GM23338 (cell line): ENCODE data around the gene ZNF524. TPM values are rescaled to one million over a fixed set of nuclear protein-coding genes. Genes with fewer than 3 reads are reported as not detected.
A peak's percentile ranks its signal among the peaks of the same experiment; 100 is the strongest.

Source experiments
- ATAC-seq: fragments of 200-7000 bp; cut with Tn5 transposase; 3 replicates; pipeline ENCODE4 v1.9.1; 2020
- DNase-seq: peaks from one replicate; pipeline ENCODE4 v3.0.0-alpha.2; 2015; ENCODE audit warnings: low spot score
- H2AFZ ChIP-seq: fragments of 200-600 bp; sonication (generic); 2 replicates; pipeline ENCODE4 v1.8.0; 2016; ENCODE audit warnings: antibody characterized with exemption, mild to moderate bottlenecking, moderate library complexity
- H3F3A ChIP-seq: fragments of 200-600 bp; sonication (generic); replicated peaks from 2 replicates; pipeline ENCODE4 v1.8.0; 2017; ENCODE audit warnings: antibody characterized with exemption, mixed run types, low read depth
- H3K27ac ChIP-seq: fragments of 200-600 bp; sonication (generic); 2 replicates; pipeline ENCODE4 v1.6.1; 2016; ENCODE audit warnings: low read depth
- H3K27me3 ChIP-seq: fragments of 200-600 bp; sonication (generic); 2 replicates; pipeline ENCODE4 v1.8.0; 2016; ENCODE audit warnings: mild to moderate bottlenecking, mixed run types, moderate library complexity; ENCODE audit not compliant: insufficient read depth
- H3K36me3 ChIP-seq: fragments of 200-600 bp; sonication (generic); 2 replicates; pipeline ENCODE4 v1.8.0; 2016; ENCODE audit warnings: mild to moderate bottlenecking; ENCODE audit not compliant: insufficient read depth
- H3K4me1 ChIP-seq: fragments of 200-600 bp; sonication (generic); 2 replicates; pipeline ENCODE4 v1.8.0; 2016; ENCODE audit warnings: mild to moderate bottlenecking, moderate library complexity; ENCODE audit not compliant: insufficient read depth
- H3K4me2 ChIP-seq: fragments of 200-600 bp; sonication (generic); 2 replicates; pipeline ENCODE4 v1.7.1; 2017; ENCODE audit warnings: mixed run types
- H3K4me3 ChIP-seq: fragments of 200-600 bp; sonication (generic); 2 replicates; pipeline ENCODE4 v1.6.1; 2016; ENCODE audit warnings: mixed run types
- H3K79me2 ChIP-seq: fragments of 200-600 bp; sonication (generic); replicated peaks from 2 replicates; pipeline ENCODE4 v1.8.0; 2017; ENCODE audit warnings: mild to moderate bottlenecking; ENCODE audit not compliant: insufficient read depth
- H3K9me2 ChIP-seq: fragments of 200-600 bp; sonication (generic); 2 replicates; pipeline ENCODE4 v1.8.0; 2017; ENCODE audit not compliant: insufficient read depth
- H4K20me1 ChIP-seq: fragments of 200-600 bp; sonication (generic); replicated peaks from 2 replicates; pipeline ENCODE4 v1.8.0; 2017; ENCODE audit warnings: mild to moderate bottlenecking; ENCODE audit not compliant: insufficient read depth
- H3K27ac Mint-ChIP-seq: 2 replicates; pipeline ENCODE4 v1.8.0; 2020; ENCODE audit warnings: inconsistent platforms, mild to moderate bottlenecking, moderate library complexity, mixed read lengths
- H3K27me3 Mint-ChIP-seq: 3 replicates; pipeline ENCODE4 v1.8.0; 2022; ENCODE audit warnings: low read depth, mild to moderate bottlenecking, moderate library complexity, mixed read lengths, inconsistent platforms; ENCODE audit not compliant: insufficient read depth, poor library complexity
- H3K36me3 Mint-ChIP-seq: 3 replicates; pipeline ENCODE4 v1.8.0; 2021; ENCODE audit warnings: low read depth, mild to moderate bottlenecking, inconsistent platforms, moderate library complexity, mixed read lengths
- H3K4me1 Mint-ChIP-seq: 3 replicates; pipeline ENCODE4 v1.8.0; 2020; ENCODE audit warnings: mild to moderate bottlenecking, inconsistent platforms, mixed read lengths
- H3K4me3 Mint-ChIP-seq: 3 replicates; pipeline ENCODE4 v1.8.0; 2021; ENCODE audit warnings: moderate library complexity, mild to moderate bottlenecking, inconsistent platforms, mixed read lengths
- H3K9me3 Mint-ChIP-seq: 3 replicates; pipeline ENCODE4 v1.8.0; 2020; ENCODE audit warnings: moderate library complexity, mild to moderate bottlenecking, inconsistent platforms, mixed read lengths
- CREB1 ChIP-seq: fragments of 250-450 bp; sonication (Bioruptor Pico); IDR thresholded peaks from 2 replicates; pipeline ENCODE4 v1.5.0; 2020; ENCODE audit warnings: low read depth, mild to moderate bottlenecking, moderate library complexity
- CTCF ChIP-seq, 2 experiments: fragments of 200-600 bp in 1 of 2; sonication (generic) in 1 of 2; conservative IDR thresholded peaks; 2 replicates each; pipeline versions ENCODE4 v1.5.1 to v1.6.1; 2016 to 2017; ENCODE audit warnings: antibody characterized with exemption in 2 of 2, low read depth in 2 of 2, mild to moderate bottlenecking in 2 of 2, moderate library complexity in 1 of 2
- ETS1 ChIP-seq: IDR thresholded peaks from 2 replicates; pipeline ENCODE4 v1.6.1; 2016; ENCODE audit warnings: antibody characterized with exemption
- EZH2 ChIP-seq: fragments of 200-600 bp; sonication (generic); IDR thresholded peaks from one replicate; pipeline ENCODE4 v1.8.0; 2017; ENCODE audit warnings: antibody characterized with exemption, mild to moderate bottlenecking, low read depth; ENCODE audit not compliant: unreplicated experiment
- EZH2phosphoT487 ChIP-seq: fragments of 200-600 bp; sonication (generic); IDR thresholded peaks from one replicate; pipeline ENCODE4 v1.8.1; 2018; ENCODE audit warnings: antibody characterized with exemption; ENCODE audit not compliant: unreplicated experiment
- JUNB ChIP-seq: IDR thresholded peaks from one replicate; pipeline ENCODE4 v1.6.1; 2016; ENCODE audit warnings: antibody characterized with exemption; ENCODE audit not compliant: unreplicated experiment
- NANOG ChIP-seq: IDR thresholded peaks from 2 replicates; pipeline ENCODE4 v1.6.1; 2016; ENCODE audit warnings: antibody characterized with exemption, borderline replicate concordance
- POLR2AphosphoS5 ChIP-seq: IDR thresholded peaks from 2 replicates; pipeline ENCODE4 v1.6.1; 2016; ENCODE audit warnings: antibody characterized with exemption, low read depth
- REST ChIP-seq: IDR thresholded peaks from one replicate; pipeline ENCODE4 v1.6.1; 2018; ENCODE audit warnings: antibody characterized with exemption; ENCODE audit not compliant: unreplicated experiment
- STAT1 ChIP-seq: IDR thresholded peaks from one replicate; pipeline ENCODE4 v1.6.1; 2016; ENCODE audit warnings: antibody characterized with exemption; ENCODE audit not compliant: unreplicated experiment
- ZNF114 ChIP-seq: fragments of 250-450 bp; sonication (Bioruptor Pico); IDR thresholded peaks from 2 replicates; pipeline ENCODE4 v1.5.0; 2020; ENCODE audit warnings: mild to moderate bottlenecking, moderate library complexity
- ZNF331 ChIP-seq: fragments of 250-450 bp; sonication (Bioruptor Pico); IDR thresholded peaks from 2 replicates; pipeline ENCODE4 v1.5.0; 2020; ENCODE audit warnings: low read depth, mild to moderate bottlenecking, moderate library complexity
- ZNF462 ChIP-seq: fragments of 250-450 bp; sonication (Bioruptor Pico); IDR thresholded peaks from 2 replicates; pipeline ENCODE4 v1.5.0; 2020; ENCODE audit warnings: mild to moderate bottlenecking, moderate library complexity
- polyA plus RNA-seq: library from polyadenylated mRNA; unstranded; fragments of >200 nt; fragmentation: Nextera tagmentation; extraction: Ambion mirVana; gene quantifications from 2 replicates; pipeline ENCODE4 v1.2.1, GENCODE V29; 2016
- total RNA-seq: library from RNA; depleted of rRNA; stranded (reverse); fragments of >200 nt; shearing (Covaris generic); gene quantifications from 2 replicates; pipeline ENCODE4 v1.2.3, GENCODE V29; 2014

Gene ZNF524
- total and polyA plus RNA-seq, 2 experiments from 2014 or later = 6.0 to 8.3 TPM

- TF ChIP-seq CREB1 (CRISPR knock-in tag) (no peak), ZNF331 (no peak), ZNF114 (no peak), EZH2 (no peak), STAT1 (no peak), POLR2AphosphoS5 (no peak), REST (no peak), CTCF (conservative IDR thresholded peaks at IDR 0.05; ENCODE audit: low read depth in 2 of 2) (no peak), EZH2phosphoT487 (no peak), ZNF462 (CRISPR knock-in tag) (no peak), JUNB (no peak), NANOG (no peak), ETS1 (no peak)
- Histone ChIP-seq H4K20me1 (peaks cover 22% of the 10 kb centered on the region), H3F3A (peaks cover 22% of the 10 kb centered on the region), H3K27me3 (no peaks in the 10 kb centered on the region), H3K4me2 (peak overlapping the region; percentile 87), H3K36me3 (peaks cover 5% of the 10 kb centered on the region; the same call in 1 of the 2 replicates), H3K4me1 (peaks cover 13% of the 10 kb centered on the region), H2AFZ (no peak overlapping the region), H3K27ac (peak overlapping the region; percentile 79), H3K4me3 (peak overlapping the region; percentile 84), H3K9me2 (no peaks in the 10 kb centered on the region), H3K79me2 (peaks cover 14% of the 10 kb centered on the region)
- H3K9me3 Mint-ChIP-seq = peaks cover 3% of the 10 kb centered on the region; the same call in 2 of the 3 replicates
- peak overlapping the region; percentile 46; the same call in 1 of the 2 replicates for H3K27ac Mint-ChIP-seq
- DNase-seq (no peak), ATAC-seq (no peak)
- peak overlapping the region; percentile 95 for H3K4me3 Mint-ChIP-seq
- H3K36me3 Mint-ChIP-seq = peaks cover 24% of the 10 kb centered on the region
- peaks cover 31% of the 10 kb centered on the region for H3K27me3 Mint-ChIP-seq
- peaks cover 23% of the 10 kb centered on the region for H3K4me1 Mint-ChIP-seq
Measured at GRCh38 chr19:55606817-55607216, 6.7 kb downstream of the ZNF524 start.
